NCI-H2227 (cell line): ENCODE data around the gene OPA1.

Experiments used
- DNase-seq: peaks from one replicate; lab custom pipeline; 2025; ENCODE audit not compliant: unreplicated experiment; lab: John Stamatoyannopoulos, UW

Gene OPA1

DNA sequence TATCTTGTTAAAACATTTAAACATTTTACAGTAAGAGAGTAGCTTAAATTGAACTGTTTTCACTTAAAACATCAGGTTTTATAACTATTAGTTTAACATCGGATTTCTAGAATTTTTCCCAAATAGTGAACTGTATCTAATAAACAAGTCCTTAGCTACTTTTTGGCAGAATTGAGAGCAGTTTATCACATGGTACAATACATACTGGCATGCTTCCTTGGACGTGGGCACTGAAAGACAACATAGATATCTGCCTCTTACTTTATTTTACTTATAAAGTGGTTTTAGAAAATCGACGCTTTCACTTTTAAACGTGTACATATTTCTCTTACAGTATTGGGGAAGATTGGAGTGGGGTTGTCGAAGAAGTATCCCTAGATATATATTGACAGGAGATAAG, 52.8 kb downstream of the OPA1 start:
- DNase-seq, result no peak

DNA sequence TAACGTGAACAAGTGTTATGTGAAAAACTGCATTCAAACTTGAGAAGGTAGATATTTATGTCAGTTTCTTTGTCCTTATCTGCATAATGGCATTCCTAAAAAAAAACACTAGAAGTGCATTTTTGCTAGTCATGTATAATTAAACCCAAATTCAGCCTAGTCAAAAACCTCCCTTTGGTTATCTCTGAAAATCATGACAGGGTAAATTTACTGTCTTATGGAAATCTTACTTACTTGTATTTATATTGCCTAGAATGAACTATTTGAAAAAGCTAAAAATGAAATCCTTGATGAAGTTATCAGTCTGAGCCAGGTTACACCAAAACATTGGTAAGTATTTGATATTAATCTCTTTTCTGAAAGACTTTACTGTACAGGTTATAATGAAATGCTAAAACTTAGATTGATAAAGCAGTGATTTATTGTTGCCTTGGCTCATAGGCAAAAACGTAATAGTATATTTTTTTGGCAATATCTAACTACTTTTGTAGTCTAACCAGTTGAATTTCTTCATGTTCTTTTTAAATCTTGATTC, 55.6 kb downstream of the OPA1 start:
- no peak for DNase-seq

DNA sequence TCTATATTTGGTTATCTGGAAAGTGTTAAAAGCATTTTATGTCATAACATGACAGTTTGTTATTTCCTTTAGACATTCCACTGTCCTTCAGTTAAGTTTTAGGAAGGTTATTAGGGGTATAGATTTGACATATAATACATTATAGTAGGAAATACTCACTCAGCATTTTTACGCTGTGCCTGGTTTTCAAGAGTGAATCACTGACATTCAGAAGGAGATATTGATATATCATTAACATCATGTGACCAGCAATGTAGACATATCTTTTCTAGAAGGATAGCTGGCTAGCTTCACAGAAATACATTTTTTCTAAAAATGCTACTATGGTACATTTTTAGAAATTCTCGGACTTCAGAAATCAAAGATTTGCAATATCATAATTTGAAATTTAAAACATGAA, 57.6 kb downstream of the OPA1 start:
- DNase-seq, result no peak

DNA sequence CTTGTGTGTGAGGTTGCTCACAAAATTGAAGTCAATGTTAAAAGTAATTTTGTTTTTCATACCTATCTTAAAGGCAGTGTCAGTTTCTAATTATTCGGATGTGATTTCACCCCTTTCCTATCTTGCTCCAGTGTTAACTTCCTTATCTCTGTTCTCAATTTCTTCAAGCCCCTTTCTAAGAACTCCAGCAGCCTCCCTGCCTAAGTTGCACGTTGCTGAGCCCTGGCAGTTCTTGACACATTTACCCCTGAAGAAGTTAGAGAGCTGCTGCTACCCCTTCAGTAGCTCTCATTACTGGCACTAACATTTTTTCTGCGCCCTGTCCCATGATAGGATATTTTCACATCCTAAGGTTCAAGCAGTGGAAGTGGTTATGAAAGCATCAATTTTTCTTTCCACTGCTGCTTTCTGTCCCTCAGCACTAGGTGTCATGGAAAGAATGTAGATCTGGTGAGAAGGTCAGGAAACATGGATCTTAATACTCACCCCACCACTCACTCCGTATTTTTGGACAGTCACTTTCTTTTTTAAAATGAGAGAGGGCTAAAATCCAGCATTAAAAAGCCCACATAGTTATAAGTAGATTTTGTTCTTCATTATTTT, 62.9 kb downstream of the OPA1 start:
- DNase-seq, result no peak

DNA sequence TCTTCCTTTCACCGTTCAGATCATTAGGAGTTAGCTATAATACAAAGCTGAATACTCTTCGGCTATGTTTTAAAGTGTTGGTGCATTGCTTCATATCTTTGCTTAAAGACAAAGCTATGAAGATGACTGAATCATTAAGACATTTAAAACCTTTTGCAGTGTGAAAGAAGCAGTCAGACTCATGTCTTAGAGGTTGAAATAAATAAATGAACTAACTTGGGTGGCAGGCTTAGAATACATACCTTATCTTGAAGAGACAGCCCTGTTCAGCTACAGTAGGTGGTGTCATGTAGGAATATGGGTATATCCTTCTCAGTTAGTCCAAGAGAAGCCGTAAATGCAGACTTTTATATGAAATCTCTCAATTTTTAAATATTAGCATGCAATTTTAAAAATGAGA, 63.4 kb downstream of the OPA1 start:
- DNase-seq, result no peak

DNA sequence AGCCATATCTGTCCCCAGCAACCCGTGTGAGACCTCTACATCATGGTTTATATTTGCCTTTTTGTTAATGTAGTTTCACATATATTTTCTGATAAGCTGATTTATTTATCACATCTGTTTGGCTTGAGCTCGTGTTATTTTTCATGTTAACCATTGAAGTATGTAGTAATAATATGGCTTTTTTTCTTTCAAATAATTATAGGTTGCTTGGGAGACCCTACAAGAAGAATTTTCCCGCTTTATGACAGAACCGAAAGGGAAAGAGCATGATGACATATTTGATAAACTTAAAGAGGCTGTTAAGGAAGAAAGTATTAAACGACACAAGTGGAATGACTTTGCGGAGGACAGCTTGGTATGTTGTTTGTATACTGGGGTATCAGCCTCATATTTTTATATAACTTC, 63.9 kb downstream of the OPA1 start:
- DNase-seq, result no peak

DNA sequence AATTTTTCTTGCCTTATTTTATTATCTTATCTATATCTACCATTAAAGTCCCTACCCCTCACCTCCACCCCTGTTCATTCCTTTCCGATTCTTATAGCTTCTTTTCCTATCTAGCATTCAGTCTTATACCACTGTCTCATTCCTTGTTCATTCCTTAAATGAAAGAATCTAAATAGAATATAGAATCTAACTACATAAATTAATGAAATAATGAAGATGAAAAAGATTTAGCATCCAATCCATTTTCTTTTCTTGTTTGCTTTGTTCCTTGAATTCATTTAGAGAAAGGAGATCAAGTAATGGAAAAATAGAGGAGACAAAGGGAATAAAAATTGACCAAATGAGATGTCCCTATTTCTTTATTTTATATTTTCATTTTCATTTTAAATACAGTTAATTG, 67.2 kb downstream of the OPA1 start:
- DNase-seq, result no peak

DNA sequence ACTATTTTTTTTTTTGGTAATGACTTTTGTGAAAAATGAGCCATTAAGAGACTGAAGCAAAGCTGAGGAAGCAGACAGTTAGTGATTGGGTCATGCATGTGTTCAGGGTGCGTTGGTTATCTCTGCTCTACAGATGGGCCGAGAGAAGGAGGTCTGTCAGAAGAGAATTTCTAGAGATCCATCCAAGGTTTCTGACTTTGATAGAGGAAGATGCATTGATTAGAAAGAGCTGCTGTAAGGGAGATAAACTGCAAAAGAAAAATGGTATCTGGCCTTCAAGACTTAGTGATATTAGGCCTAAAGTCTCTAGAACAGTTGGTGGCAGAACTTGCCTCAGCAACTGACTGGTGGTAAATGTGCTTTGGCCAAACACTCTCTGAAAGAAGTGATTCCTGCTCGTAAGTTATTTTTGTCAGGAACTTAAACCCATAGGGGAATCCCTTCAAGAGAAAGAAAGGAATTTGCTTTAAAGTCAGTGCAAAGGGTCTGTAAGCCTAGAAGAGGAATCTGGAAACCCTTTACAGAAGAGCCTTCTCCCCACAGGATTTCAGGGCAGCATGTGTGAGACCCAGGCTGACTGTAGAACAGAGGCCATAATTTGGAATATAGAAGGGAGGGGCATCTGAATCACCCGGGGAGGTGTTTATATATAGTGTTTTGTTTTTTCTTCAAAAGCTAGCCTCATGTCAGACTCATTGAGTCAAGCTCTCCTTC, 67.8 kb downstream of the OPA1 start:
- no peak for DNase-seq

DNA sequence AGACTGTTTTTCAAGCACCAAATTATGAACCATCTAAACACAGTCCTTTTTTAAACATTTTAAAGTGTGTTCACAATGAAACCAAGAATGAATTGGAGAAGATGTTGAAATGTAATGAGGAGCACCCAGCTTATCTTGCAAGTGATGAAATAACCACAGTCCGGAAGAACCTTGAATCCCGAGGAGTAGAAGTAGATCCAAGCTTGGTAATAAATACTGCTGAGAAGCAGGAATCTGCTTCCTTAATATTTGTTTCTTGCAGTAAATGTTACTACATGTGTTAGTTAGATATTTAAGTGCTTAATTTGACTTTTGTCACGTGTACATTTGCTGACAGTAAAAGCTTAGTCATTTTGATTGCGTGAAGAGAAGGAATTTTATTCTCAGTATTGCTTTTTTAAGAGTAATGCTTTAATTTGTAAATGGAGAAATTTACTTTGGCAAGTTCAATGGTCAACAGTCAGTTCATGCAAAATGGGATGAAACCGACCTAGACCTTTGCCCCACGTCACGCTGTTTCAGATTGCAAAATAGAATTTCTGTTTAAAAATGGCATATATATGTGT, 69.8 kb downstream of the OPA1 start:
- DNase-seq, result no peak

DNA sequence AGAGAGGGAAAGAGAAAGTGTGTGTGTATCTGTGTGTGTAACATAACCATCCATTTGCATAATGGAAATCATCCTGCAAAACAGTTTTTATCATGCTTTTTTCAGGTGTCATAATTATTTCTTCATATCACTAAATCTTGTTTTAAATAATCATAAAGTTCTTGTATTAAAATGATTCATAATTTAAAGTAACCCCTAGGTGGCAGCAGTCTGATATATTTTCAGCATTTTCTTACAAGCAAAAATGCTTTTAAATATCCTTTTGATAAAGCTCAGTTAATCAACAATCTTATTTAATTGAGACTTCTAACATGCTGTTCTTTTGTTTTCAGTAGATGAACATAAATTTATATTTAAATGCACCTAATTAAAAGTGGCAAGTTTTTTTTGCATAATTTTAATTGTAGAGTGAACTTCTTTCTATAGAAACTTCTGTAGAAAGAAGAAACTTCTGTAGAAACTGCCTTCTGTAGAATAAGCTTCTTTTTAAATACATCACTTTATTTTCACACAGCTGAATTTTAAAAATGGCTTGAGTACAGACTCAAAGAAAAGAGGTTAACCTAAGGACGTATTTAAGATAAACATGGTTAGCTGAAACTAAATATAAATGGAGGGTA, 72.5 kb downstream of the OPA1 start:
- peak; percentile 31 for DNase-seq

DNA sequence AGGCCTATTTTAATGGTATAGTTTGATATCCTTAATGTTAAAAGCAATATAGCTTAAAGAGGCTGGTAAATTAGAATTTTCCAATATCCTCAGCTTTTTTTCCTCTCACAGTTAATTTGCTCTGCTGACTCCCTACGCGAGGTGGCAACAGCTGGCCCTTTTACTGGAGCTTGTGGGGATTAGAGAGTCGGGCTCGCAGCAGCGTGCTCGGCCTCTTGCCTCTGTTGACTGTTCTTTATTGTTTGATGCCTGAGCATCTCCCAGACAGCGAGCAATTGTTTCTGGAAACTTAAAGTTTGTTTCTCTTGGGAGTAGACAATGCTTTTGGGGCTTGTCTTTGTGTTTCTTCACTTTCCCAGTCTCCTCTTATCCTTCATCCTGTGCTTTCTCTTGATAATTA, 80.8 kb downstream of the OPA1 start:
- no peak for DNase-seq

DNA sequence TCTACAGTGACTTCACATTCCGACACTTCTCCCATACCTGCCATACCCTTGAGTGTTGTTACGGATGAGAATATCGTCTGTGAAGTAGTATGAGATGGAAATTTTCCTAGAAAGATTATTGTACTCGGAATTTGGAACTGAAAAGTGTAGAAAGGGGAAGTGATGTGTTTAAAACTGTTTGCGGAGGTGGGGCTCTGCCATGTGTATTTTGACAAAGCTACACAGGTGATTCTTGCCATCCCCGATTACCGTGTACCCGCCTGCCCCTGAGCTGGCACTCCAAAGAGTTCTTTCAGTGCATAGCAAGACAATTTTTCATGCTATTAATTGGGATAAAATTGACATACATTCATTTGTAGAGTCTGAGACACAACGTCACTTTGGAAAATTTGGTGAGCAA, 81.7 kb downstream of the OPA1 start:
- DNase-seq, result no peak

DNA sequence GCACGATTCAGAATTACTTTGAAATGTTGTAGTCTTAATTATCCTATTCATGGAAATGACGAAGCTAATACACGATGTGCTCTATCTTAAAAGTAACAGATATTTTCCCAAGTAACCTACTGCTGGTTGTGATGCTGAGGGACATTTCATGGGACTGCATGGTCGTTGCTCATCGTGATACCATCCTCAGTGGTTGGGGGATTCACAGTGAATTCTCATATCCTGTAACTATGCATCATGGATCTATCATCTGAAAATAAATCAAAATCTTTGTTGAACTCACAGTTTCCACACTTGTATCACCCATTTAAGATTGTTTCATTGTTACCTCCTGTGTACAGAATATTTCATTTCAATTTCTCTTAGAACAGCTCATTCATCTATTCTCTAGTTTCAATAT, 84.7 kb downstream of the OPA1 start:
- no peak for DNase-seq

DNA sequence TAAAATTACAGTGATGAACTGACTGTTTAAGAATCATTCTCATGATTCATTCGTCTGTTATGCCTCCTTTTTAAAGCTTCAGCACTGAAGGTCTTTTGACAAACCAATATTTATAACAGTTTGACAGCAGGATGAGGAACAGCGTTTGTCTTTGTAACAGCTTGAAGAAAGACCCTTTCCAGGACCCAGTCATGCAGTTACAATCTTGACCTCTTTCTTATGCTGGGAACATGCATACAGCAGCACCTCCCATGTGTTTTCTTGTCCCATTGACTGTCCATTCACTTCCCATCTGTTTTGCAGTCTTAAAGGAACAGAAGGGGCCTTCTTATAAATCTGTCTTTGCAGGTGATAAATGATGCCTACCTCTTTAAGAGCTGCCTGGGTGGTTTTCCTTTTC, 87.2 kb downstream of the OPA1 start:
- no peak for DNase-seq

DNA sequence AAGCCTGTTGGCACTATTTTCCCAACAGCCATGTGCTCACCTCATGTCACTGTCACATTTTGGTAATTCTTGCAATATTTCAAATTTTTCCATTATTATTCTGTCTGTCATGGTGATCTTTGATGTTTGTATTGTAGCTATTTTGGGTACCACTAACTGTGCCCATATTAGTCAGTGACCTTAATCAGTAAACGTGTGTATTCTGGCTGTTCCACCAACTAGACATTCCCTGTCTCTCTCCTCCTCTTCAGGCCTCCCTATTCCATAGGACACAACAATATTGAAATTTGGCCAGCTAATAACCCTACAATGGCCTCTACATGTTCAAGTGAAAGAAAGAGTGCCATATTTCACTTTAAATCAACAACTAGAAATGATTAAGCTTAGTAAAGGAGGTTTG, 88.6 kb downstream of the OPA1 start:
- no peak for DNase-seq

DNA sequence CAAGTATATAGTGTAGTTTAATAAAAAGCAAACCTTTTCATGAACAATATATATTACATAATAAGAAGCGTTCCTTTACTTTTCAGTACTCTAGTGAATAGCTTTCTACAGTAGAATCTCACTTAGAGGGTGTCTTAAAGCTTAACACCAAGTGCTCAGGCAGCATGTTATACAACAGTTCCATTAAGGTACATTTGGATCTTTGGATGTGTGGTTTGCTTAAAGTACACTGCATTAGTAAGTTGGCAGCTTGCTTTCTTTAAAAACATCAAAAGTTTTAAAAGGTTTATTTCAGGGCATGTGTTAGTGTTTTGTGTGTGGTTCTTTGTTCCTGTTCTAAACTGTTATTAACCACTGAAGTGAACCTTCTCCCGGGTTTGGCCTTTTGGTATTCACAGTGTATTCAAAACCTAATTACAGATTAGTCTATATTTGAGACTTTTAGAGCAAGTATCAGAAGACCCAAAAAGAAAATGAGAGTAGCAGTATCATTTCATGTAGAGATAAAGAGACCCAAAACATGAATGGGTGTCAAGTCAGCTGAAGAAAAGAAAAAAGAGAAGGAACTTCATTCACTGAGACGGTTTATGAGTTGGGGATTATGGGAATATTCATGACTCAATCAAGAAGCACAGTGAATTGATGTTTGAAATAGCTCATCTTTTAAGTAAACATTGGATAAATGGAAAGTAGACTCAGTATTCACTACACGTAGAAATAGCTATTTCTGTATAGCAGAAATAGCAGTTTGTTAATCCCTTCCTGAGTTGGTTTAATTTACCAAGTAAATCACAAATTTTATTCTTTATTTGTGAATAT, 93.9 kb downstream of the OPA1 start:
- DNase-seq, result no peak

DNA sequence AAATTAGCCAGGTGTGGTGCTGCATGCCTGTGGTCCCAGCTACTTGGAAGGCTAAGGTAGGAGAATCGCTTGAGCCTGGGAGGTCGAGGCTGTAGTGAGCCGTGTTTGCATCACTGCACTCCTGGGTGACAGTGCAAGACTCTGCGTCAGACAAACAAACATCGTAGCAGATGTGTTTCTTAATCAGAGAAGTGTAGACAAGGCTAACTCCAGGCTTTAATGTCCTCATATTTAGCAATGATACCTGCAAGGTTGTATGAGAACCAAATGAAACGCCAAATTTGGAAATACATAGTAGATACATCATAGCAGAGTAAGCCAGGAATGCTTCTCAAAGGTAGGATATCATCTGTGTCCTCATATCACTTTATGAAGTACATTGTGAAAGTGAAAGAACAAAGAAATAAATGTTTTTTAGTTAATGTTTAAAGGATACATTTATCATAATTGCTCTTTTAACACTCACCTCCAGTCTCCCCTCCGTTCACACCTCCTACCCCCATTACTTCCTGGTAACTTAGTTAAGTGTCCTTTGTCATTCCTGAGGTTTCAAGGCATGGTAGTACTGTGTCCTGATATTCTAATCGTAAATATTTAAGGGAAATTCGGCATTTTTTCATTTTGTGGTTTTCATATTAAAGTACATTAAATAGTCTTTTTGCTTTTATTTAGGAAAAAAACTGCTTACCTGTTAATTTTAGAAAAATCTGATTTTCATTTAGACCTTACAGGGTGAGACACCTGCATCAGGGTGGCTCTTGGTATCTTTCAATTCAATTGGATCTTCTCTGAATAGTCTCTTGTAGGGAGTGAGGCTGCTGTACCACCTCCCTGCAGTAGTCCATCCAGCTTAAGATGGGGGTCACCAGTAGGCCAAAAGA, 96.1 kb downstream of the OPA1 start:
- no peak for DNase-seq

DNA sequence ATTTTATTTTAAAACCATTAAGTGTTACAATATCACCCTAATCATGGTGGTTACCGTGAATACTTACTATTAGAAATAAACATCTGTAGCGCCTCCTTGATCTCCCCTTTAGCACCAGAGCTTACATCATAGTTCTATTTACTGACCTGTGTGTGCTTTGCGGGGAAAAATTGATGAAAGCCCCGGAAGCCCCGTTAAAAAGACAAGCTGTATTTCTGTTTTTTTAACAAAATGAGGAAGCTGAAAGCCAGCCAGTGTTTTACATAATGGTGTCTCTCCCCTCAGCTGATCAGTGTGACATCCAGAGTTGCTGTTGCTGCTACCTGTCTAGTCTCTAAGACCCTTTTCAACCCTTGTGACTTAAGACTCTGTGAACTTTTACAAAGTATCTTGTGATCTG, 100.8 kb downstream of the OPA1 start:
- DNase-seq, result no peak

DNA sequence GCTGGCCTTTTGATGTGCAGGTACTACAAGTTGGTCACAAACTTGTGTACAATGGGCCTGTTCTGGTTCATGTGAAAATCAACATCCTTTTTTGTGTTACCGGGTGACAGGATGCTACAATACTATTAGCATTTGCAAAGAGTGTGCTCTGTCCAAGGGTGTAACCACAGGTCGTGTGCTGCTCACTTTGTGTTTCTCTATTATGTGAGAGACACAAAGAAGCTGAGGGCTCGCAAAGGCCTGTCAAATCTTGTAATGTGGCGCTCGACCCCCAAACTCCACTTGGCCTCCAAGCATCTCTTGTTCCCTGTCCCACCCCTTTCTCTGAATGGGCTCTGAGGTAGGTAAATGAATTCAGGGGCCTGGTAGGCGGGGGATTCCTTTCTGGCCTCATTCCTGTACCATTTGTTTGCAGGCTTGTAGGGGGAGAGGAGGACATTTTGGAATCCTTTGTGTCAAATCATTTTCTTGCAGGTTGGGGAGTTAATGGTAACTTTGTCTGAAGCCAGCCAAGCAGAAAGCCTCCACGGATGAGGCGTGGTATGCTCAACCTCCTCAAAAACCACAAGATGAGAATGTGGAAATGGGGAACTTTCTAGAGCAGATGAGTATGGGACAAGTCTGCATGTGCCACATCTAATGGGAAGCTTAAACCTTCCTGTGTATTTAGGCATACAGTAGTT, 109.1 kb downstream of the OPA1 start:
- DNase-seq, result no peak

DNA sequence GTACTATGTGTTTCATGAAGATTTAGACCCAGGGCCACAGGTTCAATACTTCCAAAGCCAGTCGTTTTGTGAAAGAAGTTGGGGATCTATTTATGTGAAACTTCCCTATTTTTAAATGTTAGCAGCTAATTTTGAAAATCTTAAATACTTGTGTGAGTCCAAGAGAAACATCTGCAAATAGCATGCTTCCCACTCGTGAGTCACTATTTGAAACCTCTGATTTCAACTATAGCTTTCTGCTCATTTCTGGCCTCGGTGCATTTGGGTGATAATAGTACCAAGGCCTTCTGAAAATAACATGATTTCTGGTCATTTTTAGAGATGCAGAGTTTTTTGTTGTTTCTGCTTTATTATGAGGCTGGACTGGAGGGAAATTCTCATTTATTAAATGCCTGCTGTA, 110.0 kb downstream of the OPA1 start:
- no peak for DNase-seq
